ENCODE data around the gene TM4SF20. TPM values are rescaled to one million over a fixed set of nuclear protein-coding genes. Genes with fewer than 3 reads are reported as not detected.

The TM4SF20 gene
- total RNA-seq, 4 donors from 2014 or later: 0.22 to 0.68 TPM; not detected in 2

DNA sequence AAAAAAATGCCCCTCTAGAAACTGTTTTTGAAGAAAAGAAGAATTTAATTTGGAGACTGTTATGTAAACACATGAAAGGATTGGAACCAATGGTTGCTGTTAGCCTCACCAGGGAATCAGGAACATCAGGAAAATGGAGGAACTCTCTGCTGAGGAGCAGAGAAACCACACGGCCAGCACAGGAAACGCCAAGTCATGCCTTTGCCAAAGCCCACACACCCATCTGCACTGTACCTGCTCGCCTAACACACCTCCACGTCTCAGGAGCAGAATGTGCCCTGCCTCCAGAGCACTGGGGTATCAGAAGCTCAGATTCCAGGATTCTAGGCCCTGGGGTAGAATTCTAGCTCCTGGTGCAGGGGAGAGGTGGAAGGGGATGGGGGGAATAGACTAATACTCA lies 18.5 kb upstream of the TM4SF20 start:
- TF ChIP-seq CTCF (IDR thresholded peaks at IDR 0.05; ENCODE audit: low read depth): no peak

- no peak for TF ChIP-seq CTCF (IDR thresholded peaks at IDR 0.05; ENCODE audit: low read depth)
These were observed 16.4 kb upstream of the TM4SF20 start for GRCh38 chr2:227395556-227395955.

DNA sequence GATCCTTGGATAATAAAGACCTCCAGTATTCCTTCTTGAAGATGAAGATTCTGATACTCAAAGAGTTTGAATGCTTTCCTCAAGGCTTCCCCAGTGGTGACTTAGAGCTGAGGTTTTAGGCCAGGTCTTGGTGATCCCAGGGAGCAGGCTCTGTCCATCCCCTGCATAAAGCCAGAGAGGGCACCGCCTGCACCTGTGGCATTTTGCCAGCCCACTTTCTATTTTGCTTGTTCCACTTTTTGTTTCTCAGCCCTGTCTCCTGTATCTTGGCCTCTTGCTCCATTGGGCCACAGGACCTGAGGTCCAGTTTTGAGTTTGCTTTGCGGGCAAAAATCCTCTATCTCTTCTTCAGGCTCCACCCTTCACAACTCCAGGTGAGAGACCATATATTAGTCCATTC lies 15.3 kb upstream of the TM4SF20 start:
- no peak for TF ChIP-seq CTCF (IDR thresholded peaks at IDR 0.05; ENCODE audit: low read depth)

DNA sequence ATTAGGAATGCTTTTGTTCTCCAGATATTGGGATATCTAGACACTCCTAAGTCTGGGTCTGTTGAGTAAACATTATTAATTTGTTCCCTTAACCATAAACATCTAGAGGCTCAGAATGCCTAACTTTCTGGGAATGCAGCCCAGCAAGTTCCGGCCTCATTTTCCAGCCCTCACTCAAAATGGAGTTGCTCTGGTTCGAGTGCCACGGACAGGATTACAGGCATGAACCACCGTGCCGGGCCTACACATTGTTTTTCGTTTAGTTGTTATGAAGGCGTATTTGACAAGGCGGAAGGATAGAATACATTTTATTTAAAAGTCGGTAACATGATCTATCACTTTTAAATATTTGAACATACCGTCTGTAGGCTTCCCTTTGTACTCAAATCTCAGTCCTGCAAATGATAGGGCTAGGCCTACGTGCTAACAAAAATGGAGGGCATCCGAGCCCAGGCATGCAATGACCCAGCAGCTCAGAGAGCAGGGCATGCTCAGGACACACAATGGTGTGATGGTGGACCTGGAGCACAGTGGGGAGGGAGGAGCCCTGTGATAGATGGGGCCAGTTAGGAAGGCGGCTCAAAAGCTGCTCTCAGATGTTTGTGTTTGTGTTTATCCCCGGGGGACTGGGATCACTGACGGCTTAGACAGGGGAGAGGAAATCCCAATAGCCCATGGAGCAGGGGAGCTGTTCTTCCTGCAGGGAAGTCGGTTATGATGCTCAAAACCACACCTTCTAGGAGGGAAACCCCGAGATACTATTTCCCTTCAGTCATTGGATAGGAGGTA lies 11.6 kb upstream of the TM4SF20 start:
- TF ChIP-seq CTCF (IDR thresholded peaks at IDR 0.05; ENCODE audit: low read depth): no peak

GRCh38 chr2:227389661-227390060 lies 10.6 kb upstream of the TM4SF20 start:
- no peak for TF ChIP-seq CTCF (IDR thresholded peaks at IDR 0.05; ENCODE audit: low read depth)

DNA sequence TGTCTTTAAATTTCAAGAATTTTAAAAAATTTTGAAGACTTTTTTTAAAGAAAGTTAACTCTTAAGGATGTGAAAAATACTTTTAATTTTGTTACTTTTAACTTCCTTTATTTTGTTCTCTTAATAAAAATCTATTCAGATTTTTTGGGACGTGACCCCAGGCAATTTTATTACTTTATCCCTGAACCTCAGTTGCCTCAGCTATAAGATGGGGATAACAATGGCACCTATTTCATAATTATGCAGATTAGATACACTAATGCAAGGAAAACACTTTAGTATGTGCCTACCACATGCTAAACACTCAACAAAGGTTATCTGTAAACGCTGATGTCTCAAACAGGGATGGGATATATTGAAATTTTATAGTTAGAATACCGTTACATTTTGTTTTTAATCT lies 10.1 kb upstream of the TM4SF20 start:
- TF ChIP-seq CTCF (IDR thresholded peaks at IDR 0.05; ENCODE audit: low read depth): no peak

GRCh38 chr2:227388537-227389011 lies 9.5 kb upstream of the TM4SF20 start:
- TF ChIP-seq CTCF (IDR thresholded peaks at IDR 0.05; ENCODE audit: low read depth): no peak

Measured in subcutaneous adipose tissue (tissue), 4 donors.